Common myeloid progenitor, CD34-positive (primary cell): ENCODE data around the gene MEGF8.

Source experiments
- CTCF ChIA-PET: fragments of 350-600 bp; sonication (Branson Sonifier 250); formaldehyde crosslinking; loops from one replicate; lab custom pipeline; 2021; ENCODE audit warnings: antibody characterized with exemption; lab: Charles Lee
- POLR2A ChIA-PET: fragments of 350-600 bp; sonication (Branson Sonifier 250); formaldehyde crosslinking; loops from one replicate; lab custom pipeline; 2021; ENCODE audit warnings: antibody characterized with exemption; lab: Charles Lee
- DNase-seq, 3 donors: peaks; one replicate each; pipeline versions ENCODE4 v3.0.0 to v3.0.0-alpha.2; 2013
- H3K27ac ChIP-seq, 2 experiments: 1 replicate in 1 of 2; 2 replicates in 1 of 2; pipeline ENCODE4 v1.7.0; 2013; ENCODE audit warnings: inconsistent platforms in 2 of 2, low read length in 2 of 2, mild to moderate bottlenecking in 2 of 2, low read depth in 1 of 2, moderate library complexity in 1 of 2; ENCODE audit not compliant: severe bottlenecking in 2 of 2, insufficient read depth in 1 of 2, poor library complexity in 1 of 2
- H3K27me3 ChIP-seq, 5 experiments: replicated peaks in 2 of 5; 1 replicate in 3 of 5; 2 replicates in 2 of 5; pipeline versions ENCODE4 v1.6.1 to v1.7.0; 2013; ENCODE audit warnings: low read length in 4 of 5, mild to moderate bottlenecking in 2 of 5, moderate library complexity in 2 of 5, inconsistent platforms in 1 of 5; ENCODE audit not compliant: insufficient read depth in 5 of 5, control insufficient read depth in 4 of 5
- H3K36me3 ChIP-seq, 4 experiments: 1 replicate in 2 of 4; 2 replicates in 2 of 4; pipeline versions ENCODE4 v1.6.1 to v1.7.0; 2013; ENCODE audit warnings: low read length in 3 of 4, control low read depth in 1 of 4, mild to moderate bottlenecking in 1 of 4; ENCODE audit not compliant: control insufficient read depth in 4 of 4, insufficient read depth in 4 of 4
- H3K4me1 ChIP-seq, 4 experiments: 1 replicate in 3 of 4; 2 replicates in 1 of 4; pipeline versions ENCODE4 v1.6.1 to v1.7.1; 2013; ENCODE audit warnings: low read length in 3 of 4, mild to moderate bottlenecking in 3 of 4, control low read depth in 1 of 4, inconsistent platforms in 1 of 4, moderate library complexity in 1 of 4; ENCODE audit not compliant: control insufficient read depth in 4 of 4, insufficient read depth in 4 of 4; ENCODE audit errors: control extremely low read depth in 1 of 4
- H3K4me3 ChIP-seq, 7 experiments: 1 replicate in 4 of 7; 2 replicates in 3 of 7; pipeline versions ENCODE4 v1.5.1 to v1.7.0; 2013; ENCODE audit warnings: mild to moderate bottlenecking in 7 of 7, low read length in 6 of 7, moderate library complexity in 6 of 7, inconsistent platforms in 2 of 7, low read depth in 2 of 7, control low read depth in 1 of 7; ENCODE audit not compliant: insufficient read depth in 4 of 7, control insufficient read depth in 1 of 7; ENCODE audit errors: extremely low read depth in 1 of 7
- H3K9me3 ChIP-seq, 5 experiments: 1 replicate in 4 of 5; 2 replicates in 1 of 5; pipeline versions ENCODE4 v1.6.1 to v1.7.1; 2013; ENCODE audit warnings: low read length in 4 of 5, mild to moderate bottlenecking in 2 of 5, inconsistent platforms in 1 of 5, low read depth in 1 of 5, moderate library complexity in 1 of 5; ENCODE audit not compliant: control insufficient read depth in 4 of 5, insufficient read depth in 2 of 5; ENCODE audit errors: control extremely low read depth in 1 of 5
- WGBS: methylation state at CpG from one replicate; pipeline ENCODE4 v1.1.5; 2013; ENCODE audit not compliant: insufficient coverage; 5-methylcytosine and 5-hydroxymethylcytosine counted together

The MEGF8 gene

DNA sequence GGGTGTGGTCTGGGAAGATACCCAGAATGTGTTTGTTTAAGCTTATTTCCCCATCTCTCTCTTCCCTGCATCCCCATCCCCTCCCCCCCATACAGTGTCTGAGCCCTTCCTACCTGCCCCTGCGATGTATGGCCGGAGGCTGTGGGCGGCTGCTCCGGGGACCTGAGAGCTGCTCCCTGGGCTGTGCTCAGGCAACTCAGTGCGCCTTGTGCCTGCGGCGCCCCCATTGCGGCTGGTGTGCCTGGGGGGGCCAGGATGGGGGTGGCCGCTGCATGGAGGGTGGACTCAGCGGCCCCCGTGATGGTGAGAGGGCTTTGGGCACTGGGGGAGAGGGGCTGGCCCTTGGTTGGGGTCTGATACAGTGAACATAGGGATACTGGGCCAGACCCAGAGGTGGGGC lies 42.9 kb downstream of the MEGF8 start:
- DNase-seq = no peak
- POLR2A ChIA-PET = no interaction called here
- CTCF ChIA-PET = interaction anchor here (1.0 to 1.1 kb wide), 2 partner anchors 11 to 13 kb away, joined by 3 to 5 read pairs; no protein-coding TSS in a partner anchor
- H3K4me3 ChIP-seq = no peak overlapping the region
- 98% methylated on average over 9 of the region's 11 CpGs for WGBS
- H3K27me3 ChIP-seq = no peaks in the 10 kb centered on the region
- peaks cover 0 to 6% (median 0%) of the 10 kb centered on the region in 5 experiments for H3K9me3 ChIP-seq
- no peaks in the 10 kb centered on the region for H3K4me1 ChIP-seq
- no peak overlapping the region for H3K27ac ChIP-seq
- H3K36me3 ChIP-seq = peaks cover 7 to 28% (median 21%) of the 10 kb centered on the region in 4 experiments

DNA sequence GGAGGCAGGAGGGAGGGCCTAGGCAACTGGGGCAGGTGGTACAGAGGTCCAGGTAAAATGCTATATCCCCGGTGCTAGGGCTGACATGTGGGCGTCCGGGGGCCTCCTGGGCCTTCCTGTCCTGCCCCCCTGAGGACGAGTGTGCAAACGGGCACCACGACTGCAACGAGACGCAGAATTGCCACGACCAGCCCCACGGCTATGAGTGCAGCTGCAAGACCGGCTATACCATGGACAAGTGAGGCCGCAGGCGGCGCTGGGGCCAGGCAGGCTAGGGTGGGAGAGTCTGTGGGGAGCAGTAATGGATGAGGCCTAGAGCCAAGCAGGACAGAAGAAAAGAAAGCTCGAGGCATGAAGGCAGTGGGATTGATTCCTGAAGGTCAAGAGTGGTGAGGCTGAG lies 43.3 kb downstream of the MEGF8 start:
- ChIA-PET POLR2A (no interaction called here), CTCF (interaction anchor here (1.1 kb wide), 1 partner anchor 11 kb away, joined by 5 read pairs; no protein-coding TSS in a partner anchor)
- peaks cover 5 to 25% (median 17%) of the 10 kb centered on the region in 4 experiments for H3K36me3 ChIP-seq
- H3K4me3 ChIP-seq = no peak overlapping the region
- DNase-seq = no peak
- H3K27ac ChIP-seq = no peak overlapping the region
- H3K4me1 ChIP-seq = no peaks in the 10 kb centered on the region
- 97% methylated on average over 15 of the region's 15 CpGs for WGBS
- no peaks in the 10 kb centered on the region for H3K27me3 ChIP-seq
- H3K9me3 ChIP-seq = peaks cover 0 to 4% (median 0%) of the 10 kb centered on the region in 5 experiments

DNA sequence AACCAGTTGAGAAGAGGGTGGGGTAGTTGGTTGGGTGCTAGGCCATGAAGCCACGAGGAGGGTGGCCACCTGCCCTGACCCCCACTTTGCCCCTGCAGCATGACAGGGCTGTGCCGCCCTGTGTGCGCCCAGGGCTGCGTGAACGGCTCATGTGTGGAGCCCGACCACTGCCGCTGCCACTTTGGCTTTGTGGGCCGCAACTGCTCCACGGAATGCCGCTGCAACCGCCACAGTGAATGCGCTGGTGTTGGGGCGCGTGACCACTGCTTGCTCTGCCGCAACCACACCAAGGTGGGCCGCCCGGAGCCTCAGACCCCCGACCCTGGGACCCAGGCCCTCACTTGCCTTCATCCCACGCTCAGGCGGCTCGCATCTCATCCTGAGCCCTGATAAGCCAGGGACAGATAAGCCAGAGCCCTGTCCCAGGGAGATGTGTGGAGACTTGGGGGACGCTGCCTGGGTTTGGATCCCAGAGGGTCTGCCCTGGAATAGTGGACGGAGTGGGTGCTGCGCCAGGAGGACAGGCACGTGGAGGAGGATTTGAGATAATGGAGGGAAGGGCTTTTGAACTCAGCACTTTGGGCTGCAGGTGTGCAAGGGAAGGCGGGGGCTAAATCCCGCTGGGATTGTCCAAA lies 44.1 kb downstream of the MEGF8 start:
- H3K9me3 ChIP-seq = no peaks in the 10 kb centered on the region
- H3K36me3 ChIP-seq = peaks cover 0 to 19% (median 13%) of the 10 kb centered on the region in 4 experiments
- POLR2A ChIA-PET = no interaction called here
- H3K27me3 ChIP-seq = no peaks in the 10 kb centered on the region
- CTCF ChIA-PET = no interaction called here
- no peak overlapping the region for H3K27ac ChIP-seq
- no peaks in the 10 kb centered on the region for H3K4me1 ChIP-seq
- DNase-seq = no peak
- 97% methylated on average over 23 of the region's 27 CpGs for WGBS
- H3K4me3 ChIP-seq = no peak overlapping the region

DNA sequence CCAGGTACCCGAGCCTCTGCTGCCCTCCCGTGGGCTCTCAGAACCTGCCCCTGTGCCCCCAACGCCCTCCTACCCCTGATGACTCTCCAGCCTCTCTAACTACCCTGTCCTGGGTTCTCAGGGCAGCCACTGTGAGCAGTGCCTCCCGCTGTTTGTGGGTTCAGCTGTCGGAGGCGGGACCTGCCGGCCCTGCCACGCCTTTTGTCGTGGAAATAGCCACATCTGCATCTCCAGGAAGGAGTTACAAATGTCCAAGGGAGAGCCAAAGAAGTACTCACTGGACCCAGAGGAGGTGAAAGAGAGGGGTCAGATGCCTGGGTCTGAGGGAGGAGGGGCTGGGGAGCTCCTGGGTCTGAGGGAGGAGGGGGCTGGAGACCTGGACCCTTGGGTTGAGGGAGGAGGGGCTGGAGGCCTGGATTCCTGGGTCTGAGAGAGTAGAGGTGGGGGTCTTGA lies 44.7 kb downstream of the MEGF8 start:
- Histone ChIP-seq H3K36me3 (peaks cover 0 to 23% (median 18%) of the 10 kb centered on the region in 4 experiments), H3K27me3 (no peaks in the 10 kb centered on the region), H3K27ac (no peak overlapping the region), H3K4me1 (no peaks in the 10 kb centered on the region), H3K4me3 (no peak overlapping the region), H3K9me3 (no peaks in the 10 kb centered on the region)
- DNase-seq = no peak
- ChIA-PET CTCF (interaction anchor here (1.5 kb wide), 1 partner anchor 16 kb away, joined by 5 read pairs; no protein-coding TSS in a partner anchor), POLR2A (no interaction called here)
- 93% methylated on average over 9 of the region's 9 CpGs for WGBS

DNA sequence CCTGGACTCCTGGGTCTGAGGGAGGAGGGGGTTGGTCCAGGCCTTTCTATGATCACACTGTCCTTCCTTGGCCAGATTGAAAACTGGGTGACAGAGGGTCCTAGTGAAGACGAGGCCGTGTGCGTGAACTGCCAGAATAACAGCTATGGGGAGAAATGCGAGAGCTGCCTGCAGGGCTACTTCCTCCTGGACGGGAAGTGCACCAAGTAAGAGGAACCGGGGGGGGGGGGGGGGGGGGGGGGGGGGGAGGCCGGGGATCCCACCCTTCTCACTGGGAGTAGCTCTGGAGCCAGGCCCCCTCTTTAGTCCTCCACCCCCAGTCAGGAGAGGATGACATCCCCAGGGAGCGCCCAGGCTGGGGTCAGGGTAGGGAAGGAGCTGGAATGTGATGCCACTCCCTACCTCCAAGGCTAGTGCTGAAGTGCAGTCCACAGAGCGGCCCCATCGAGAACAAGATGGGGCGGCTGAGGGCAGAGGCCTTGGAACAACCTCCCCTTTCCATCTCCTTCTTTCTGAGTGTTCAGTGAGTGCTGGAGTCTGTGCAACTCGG lies 45.3 kb downstream of the MEGF8 start:
- peaks cover 0 to 28% (median 20%) of the 10 kb centered on the region in 4 experiments for H3K36me3 ChIP-seq
- peak in 1 of 3 donors; percentile 33 for DNase-seq
- POLR2A ChIA-PET = no interaction called here
- no peak overlapping the region for H3K27ac ChIP-seq
- no peaks in the 10 kb centered on the region for H3K4me1 ChIP-seq
- H3K4me3 ChIP-seq = no peak overlapping the region
- no peaks in the 10 kb centered on the region for H3K27me3 ChIP-seq
- WGBS = 97% methylated on average over 4 of the region's 12 CpGs
- CTCF ChIA-PET = interaction anchor here (1.2 to 1.5 kb wide), 2 partner anchors 16 to 21 kb away, joined by 3 to 5 read pairs; no protein-coding TSS in a partner anchor
- no peaks in the 10 kb centered on the region for H3K9me3 ChIP-seq

DNA sequence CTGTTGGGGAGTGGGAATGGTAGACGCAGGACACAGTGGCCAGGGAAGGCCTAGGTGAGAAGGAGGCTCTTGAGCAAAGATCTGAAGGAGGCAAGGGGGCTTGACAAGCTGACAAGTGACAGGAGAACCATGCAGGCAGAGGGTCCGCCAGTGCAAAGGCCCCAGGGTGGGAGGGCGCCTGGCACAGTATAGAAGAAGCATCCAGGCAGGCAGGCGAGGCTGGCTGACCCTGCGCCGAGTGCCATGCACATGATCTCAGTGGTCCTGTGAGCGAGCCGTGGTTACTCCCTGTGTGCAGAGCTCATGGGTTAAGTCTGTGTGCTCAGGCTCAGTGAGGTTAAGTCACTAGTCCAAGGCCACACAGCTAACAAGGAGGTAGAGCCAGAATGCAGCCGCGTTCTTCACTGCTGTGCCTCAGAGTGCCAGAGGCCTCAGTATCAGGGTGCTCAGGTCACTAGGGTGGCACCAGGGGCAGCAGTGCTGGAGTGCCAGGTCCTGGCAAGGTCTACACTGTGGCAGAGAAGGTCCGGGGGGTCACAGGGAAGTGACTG lies 49.5 kb downstream of the MEGF8 start:
- Histone ChIP-seq H3K27ac (no peak overlapping the region), H3K27me3 (no peaks in the 10 kb centered on the region), H3K9me3 (no peaks in the 10 kb centered on the region), H3K4me1 (no peaks in the 10 kb centered on the region), H3K36me3 (peaks cover 0 to 29% (median 19%) of the 10 kb centered on the region in 4 experiments), H3K4me3 (no peak overlapping the region)
- DNase-seq = no peak
- ChIA-PET POLR2A (no interaction called here), CTCF (no interaction called here)
- WGBS = 98% methylated on average over 10 of the region's 11 CpGs
